Gastrocnemius medialis (tissue), 4 donors: ENCODE measurements around the gene MIPEP. TPM values are rescaled to one million over a fixed set of nuclear protein-coding genes. Genes with fewer than 3 reads are reported as not detected.

Experiments
- ATAC-seq, 2 donors: fragments of 150-250 bp; one replicate each; pipeline ENCODE4 v1.9.1; 2016
- DNase-seq, 2 donors: peaks; one replicate each; pipeline ENCODE4 v3.0.0-alpha.2; 2019
- H3K27ac ChIP-seq, 4 donors: fragments of 200-600 bp; sonication (generic); 1 replicate in 1 of 4; 2 replicates in 3 of 4; pipeline ENCODE4 v1.5.1; 2016 to 2018; ENCODE audit warnings: mild to moderate bottlenecking in 2 of 4, moderate library complexity in 1 of 4
- H3K27me3 ChIP-seq, 3 donors: fragments of 200-600 bp; sonication (generic) in 2 of 3; 1 replicate in 1 of 3; 2 replicates in 2 of 3; pipeline versions ENCODE4 v1.5.1 to v1.6.0; 2016 to 2019; ENCODE audit warnings: mild to moderate bottlenecking in 1 of 3, moderate library complexity in 1 of 3
- H3K36me3 ChIP-seq, 2 donors: fragments of 200-600 bp; sonication (generic) in 1 of 2; one replicate each; pipeline ENCODE4 v1.5.1; 2017 to 2018
- H3K4me1 ChIP-seq, 2 donors: fragments of 200-600 bp; sonication (generic) in 1 of 2; one replicate each; pipeline ENCODE4 v1.5.1; 2016 to 2017; ENCODE audit warnings: mild to moderate bottlenecking in 2 of 2
- H3K4me3 ChIP-seq, 4 donors: fragments of 200-600 bp; sonication (generic) in 3 of 4; 1 replicate in 1 of 4; 2 replicates in 3 of 4; pipeline ENCODE4 v1.5.1; 2016 to 2019; ENCODE audit warnings: mild to moderate bottlenecking in 2 of 4
- H3K9me3 ChIP-seq, 3 donors: fragments of 200-600 bp; sonication (generic) in 2 of 3; 1 replicate in 1 of 3; 2 replicates in 2 of 3; pipeline ENCODE4 v1.5.1; 2016 to 2019
- CTCF ChIP-seq, 5 experiments: fragments of 450-650 bp in 3 of 5; fragments of 200-600 bp in 2 of 5; sonication (generic) in 2 of 5; IDR thresholded peaks in 4 of 5; conservative IDR thresholded peaks in 1 of 5; 1 replicate in 4 of 5; 2 replicates in 1 of 5; pipeline ENCODE4 v1.5.1; 2016 to 2019; ENCODE audit warnings: antibody characterized with exemption in 5 of 5, mild to moderate bottlenecking in 3 of 5, moderate library complexity in 3 of 5
- POLR2A ChIP-seq, 2 donors: fragments of 450-650 bp; IDR thresholded peaks; one replicate each; pipeline ENCODE4 v1.6.1; 2017; ENCODE audit warnings: antibody characterized with exemption in 2 of 2, mild to moderate bottlenecking in 2 of 2, moderate library complexity in 2 of 2
- in situ Hi-C, 4 donors: fragments of 200-750 bp; cut with MboI; loops; one replicate each; pipeline versions ENCODE4 v1.15.0 to v1.8.0; 2017; ENCODE audit warnings: low sequenced_read_pairs in 4 of 4
- intact Hi-C: fragments of 100-400 bp; cut with DNase I; formaldehyde crosslinking; loops from one replicate; pipeline ENCODE4 v1.15.1; 2023; ENCODE audit warnings: low total_unique reads
- total RNA-seq, 4 donors: library from RNA; depleted of rRNA; stranded (reverse); fragments of >200 nt; gene quantifications; one replicate each; pipeline versions ENCODE4 v1.1.0 to v1.2.3, GENCODE V29; 2016

Gene MIPEP
- total RNA-seq, 4 donors from 2014 or later, result 9.2 to 23.1 (median 14.0) TPM

GRCh38 chr13:23850134-23850533, 39.1 kb downstream of the MIPEP start:
- H3K4me1 ChIP-seq, result peaks cover 0 to 5% of the 10 kb centered on the region in 2 donors
- H3K4me3 ChIP-seq, result no peak overlapping the region
- no peak for TF ChIP-seq CTCF (IDR thresholded peaks at IDR 0.05 in 4 of 5, conservative IDR thresholded peaks at IDR 0.05 in 1 of 5)
- TF ChIP-seq POLR2A (IDR thresholded peaks at IDR 0.05), result no peak
- H3K27me3 ChIP-seq, result no peaks in the 10 kb centered on the region
- intact Hi-C loops, result no loop called here
- ATAC-seq (no peak), DNase-seq (no peak)
- in situ Hi-C loops, result loop anchor here in 1 of 4 donors (25.0 kb wide), 1 partner anchor 263 kb away; no protein-coding TSS in a partner anchor
- H3K27ac ChIP-seq, result no peak overlapping the region
- no peaks in the 10 kb centered on the region for H3K36me3 ChIP-seq
- no peaks in the 10 kb centered on the region for H3K9me3 ChIP-seq

- Histone ChIP-seq H3K9me3 (no peaks in the 10 kb centered on the region), H3K27ac (no peak overlapping the region), H3K36me3 (no peaks in the 10 kb centered on the region), H3K4me3 (no peak overlapping the region), H3K27me3 (no peaks in the 10 kb centered on the region), H3K4me1 (peaks cover 0 to 5% of the 10 kb centered on the region in 2 donors)
- no peak for DNase-seq
- intact Hi-C loops (no loop called here), in situ Hi-C loops (loop anchor here in 1 of 4 donors (25.0 kb wide), 1 partner anchor 262 kb away; no protein-coding TSS in a partner anchor)
- no peak for ATAC-seq
- TF ChIP-seq CTCF (IDR thresholded peaks at IDR 0.05 in 4 of 5, conservative IDR thresholded peaks at IDR 0.05 in 1 of 5) (no peak), POLR2A (IDR thresholded peaks at IDR 0.05) (no peak)
These were observed 39.5 kb downstream of the MIPEP start for GRCh38 chr13:23849670-23850069.

- DNase-seq (no peak), ATAC-seq (no peak)
- in situ Hi-C loops (no loop called here), intact Hi-C loops (no loop called here)
- TF ChIP-seq CTCF (IDR thresholded peaks at IDR 0.05 in 4 of 5, conservative IDR thresholded peaks at IDR 0.05 in 1 of 5), result no peak
- no peak for TF ChIP-seq POLR2A (IDR thresholded peaks at IDR 0.05)
- no peaks in the 10 kb centered on the region for H3K27me3 ChIP-seq
- H3K4me1 ChIP-seq, result peaks cover 0 to 5% of the 10 kb centered on the region in 2 donors
- no peak overlapping the region for H3K27ac ChIP-seq
- H3K4me3 ChIP-seq, result no peak overlapping the region
- H3K36me3 ChIP-seq, result no peaks in the 10 kb centered on the region
- H3K9me3 ChIP-seq, result no peaks in the 10 kb centered on the region
These were observed 40.5 kb downstream of the MIPEP start for GRCh38 chr13:23848646-23849141.

- Histone ChIP-seq H3K4me3 (no peak overlapping the region), H3K27me3 (no peaks in the 10 kb centered on the region), H3K9me3 (no peaks in the 10 kb centered on the region), H3K27ac (no peak overlapping the region), H3K36me3 (no peaks in the 10 kb centered on the region), H3K4me1 (peaks cover 0 to 5% of the 10 kb centered on the region in 2 donors)
- ATAC-seq (no peak), DNase-seq (no peak)
- in situ Hi-C loops, result no loop called here
- intact Hi-C loops, result no loop called here
- TF ChIP-seq POLR2A (IDR thresholded peaks at IDR 0.05) (no peak), CTCF (IDR thresholded peaks at IDR 0.05 in 4 of 5, conservative IDR thresholded peaks at IDR 0.05 in 1 of 5) (no peak)
These were observed 41.2 kb downstream of the MIPEP start for GRCh38 chr13:23848019-23848418.

- Histone ChIP-seq H3K27me3 (no peaks in the 10 kb centered on the region), H3K9me3 (no peaks in the 10 kb centered on the region), H3K36me3 (no peaks in the 10 kb centered on the region), H3K4me1 (peaks cover 0 to 5% of the 10 kb centered on the region in 2 donors), H3K4me3 (no peak overlapping the region), H3K27ac (no peak overlapping the region)
- no peak for DNase-seq
- ATAC-seq, result no peak
- in situ Hi-C loops, result no loop called here
- intact Hi-C loops, result no loop called here
- TF ChIP-seq CTCF (IDR thresholded peaks at IDR 0.05 in 4 of 5, conservative IDR thresholded peaks at IDR 0.05 in 1 of 5), result no peak
- no peak for TF ChIP-seq POLR2A (IDR thresholded peaks at IDR 0.05)
These were observed 41.7 kb downstream of the MIPEP start for GRCh38 chr13:23847497-23847896.
